Activated T-cell treated with anti-CD3 and anti-CD28 coated beads, Interleukin-2, amount 50 U/mL, for 48 hours (primary cell): Measurements from ENCODE around the gene SEC14L5.
A peak's percentile ranks its signal among the peaks of the same experiment; 100 is the strongest.
"Not testable (repeated sequence)": the region's sequence is repeated elsewhere in the genome, so short reads cannot be mapped to it uniquely, and the experiment has no call there.

Source experiments
- DNase-seq, 2 experiments: peaks; one replicate each; pipeline ENCODE4 v3.0.0-alpha.2; 2020

Gene SEC14L5

GRCh38 chr16:4957720-4958509 is at the start of gene SEC14L5:
Gene SEC14L5, plus strand, starts transcription at chr16:4958330. Its CDS starts 994 bp downstream, at chr16:4959324.
- peak; percentile 95 to 96 for DNase-seq

- no peak for DNase-seq
Measured at GRCh38 chr16:4908854-4909401, 49.2 kb upstream of the SEC14L5 start.

DNA sequence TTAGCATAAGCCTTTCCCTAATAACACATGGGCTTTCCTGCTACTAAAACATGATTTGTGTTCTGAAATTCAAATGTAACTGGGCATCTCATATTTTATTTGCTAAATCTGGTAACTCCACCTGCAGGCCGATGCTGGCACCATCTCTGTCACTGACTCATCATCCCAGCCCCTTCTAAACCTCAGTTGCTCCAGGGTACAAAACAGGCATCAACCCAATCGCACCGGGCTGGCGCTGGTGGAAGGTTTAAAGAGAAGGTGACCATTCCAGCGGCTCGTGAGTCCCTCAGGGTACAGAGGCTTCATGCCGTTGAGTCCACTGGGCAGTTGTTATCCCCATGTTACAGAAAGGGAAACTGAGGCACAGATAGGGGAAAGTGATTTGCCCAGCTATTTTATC is 48.3 kb upstream of the SEC14L5 start:
- no peak for DNase-seq

DNA sequence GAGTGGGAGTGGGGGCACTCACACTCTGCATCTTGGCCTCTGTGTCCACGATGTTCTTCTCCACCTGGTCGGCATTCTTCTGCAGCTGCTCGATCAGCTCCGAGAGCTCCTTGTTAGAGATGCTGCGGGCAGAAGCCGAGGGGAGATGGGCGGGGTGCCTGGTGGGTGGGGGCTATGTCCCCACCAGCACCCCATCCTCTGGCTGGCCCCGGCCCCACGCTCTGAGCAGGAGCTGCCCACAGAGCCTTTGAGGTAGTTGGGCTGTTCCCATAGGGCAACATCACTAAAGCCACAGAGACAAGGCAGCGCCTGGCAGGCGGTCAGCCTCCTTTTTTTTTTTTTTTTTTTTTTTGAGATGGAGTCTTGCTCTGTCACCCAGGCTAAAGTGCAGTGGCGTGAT is 47.3 kb upstream of the SEC14L5 start:
- no peak for DNase-seq

- no peak for DNase-seq
Measured at GRCh38 chr16:4911970-4912386, 46.2 kb upstream of the SEC14L5 start.

DNA sequence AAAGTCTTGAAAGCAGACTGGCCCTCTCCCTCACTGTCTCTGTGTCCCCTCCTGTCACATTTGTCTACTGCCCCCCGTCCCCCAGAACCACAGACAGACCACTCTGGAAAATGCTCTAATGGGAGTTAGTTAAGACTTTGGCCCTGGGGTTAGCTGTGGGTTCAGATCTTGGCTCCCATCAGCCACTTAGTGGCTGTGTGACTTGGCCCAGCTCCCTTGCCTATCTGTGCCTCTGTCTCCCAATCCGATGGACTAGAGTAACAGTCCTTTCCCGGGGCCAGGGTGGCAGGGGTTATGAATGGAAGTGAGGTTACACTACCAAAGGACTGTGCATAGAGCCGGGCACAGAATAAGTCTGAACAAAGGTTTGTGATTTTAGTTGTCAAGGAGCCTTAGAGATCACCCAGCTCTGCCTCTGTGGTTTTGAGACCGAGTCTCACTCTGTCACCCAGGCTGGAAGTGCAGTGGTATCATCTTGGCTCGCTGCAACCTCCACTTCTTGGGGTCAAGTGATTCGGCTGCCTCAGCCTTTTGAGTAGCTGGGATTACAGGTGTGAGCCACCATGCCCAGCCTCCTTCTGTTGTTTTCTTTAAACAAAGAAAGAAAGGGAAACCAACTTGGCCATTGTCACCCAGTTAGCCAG is 44.9 kb upstream of the SEC14L5 start:
- DNase-seq: no peak

DNA sequence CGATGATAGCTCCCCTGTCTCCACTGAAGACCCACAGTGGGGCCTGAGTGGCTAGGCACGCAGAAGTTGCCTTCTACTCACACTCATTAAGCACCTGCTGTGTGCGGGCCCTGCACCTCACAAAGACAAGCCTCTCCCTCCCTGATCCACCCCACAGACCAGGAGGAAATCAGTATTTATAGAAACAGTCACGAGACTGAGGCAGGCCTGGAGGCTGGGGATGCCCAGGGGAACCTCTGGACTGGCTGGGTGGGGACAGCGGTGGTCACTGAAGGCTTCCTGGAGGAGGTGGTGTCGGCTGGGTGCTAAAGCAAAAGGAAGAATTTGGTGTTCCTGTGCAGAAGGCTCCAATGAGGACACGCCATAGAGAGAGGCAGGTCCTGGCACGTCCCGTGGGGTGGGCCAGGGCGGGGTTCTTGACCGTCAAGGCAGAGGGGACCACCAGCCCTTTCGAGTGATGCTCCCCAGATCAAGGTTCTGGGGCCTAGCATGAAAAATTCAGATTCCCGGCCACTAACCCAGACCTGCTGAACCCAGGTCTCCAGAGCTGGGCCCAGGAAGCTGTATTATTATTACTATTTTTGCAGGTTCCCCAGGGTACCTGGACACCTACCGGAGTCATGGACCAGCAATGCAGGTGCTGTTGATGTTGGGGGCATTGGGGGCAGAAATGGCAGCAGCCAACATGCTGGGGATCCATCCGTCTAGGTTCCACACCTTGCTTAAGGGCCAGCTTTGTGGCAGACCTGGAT is 44.2 kb upstream of the SEC14L5 start:
- DNase-seq: no peak

DNA sequence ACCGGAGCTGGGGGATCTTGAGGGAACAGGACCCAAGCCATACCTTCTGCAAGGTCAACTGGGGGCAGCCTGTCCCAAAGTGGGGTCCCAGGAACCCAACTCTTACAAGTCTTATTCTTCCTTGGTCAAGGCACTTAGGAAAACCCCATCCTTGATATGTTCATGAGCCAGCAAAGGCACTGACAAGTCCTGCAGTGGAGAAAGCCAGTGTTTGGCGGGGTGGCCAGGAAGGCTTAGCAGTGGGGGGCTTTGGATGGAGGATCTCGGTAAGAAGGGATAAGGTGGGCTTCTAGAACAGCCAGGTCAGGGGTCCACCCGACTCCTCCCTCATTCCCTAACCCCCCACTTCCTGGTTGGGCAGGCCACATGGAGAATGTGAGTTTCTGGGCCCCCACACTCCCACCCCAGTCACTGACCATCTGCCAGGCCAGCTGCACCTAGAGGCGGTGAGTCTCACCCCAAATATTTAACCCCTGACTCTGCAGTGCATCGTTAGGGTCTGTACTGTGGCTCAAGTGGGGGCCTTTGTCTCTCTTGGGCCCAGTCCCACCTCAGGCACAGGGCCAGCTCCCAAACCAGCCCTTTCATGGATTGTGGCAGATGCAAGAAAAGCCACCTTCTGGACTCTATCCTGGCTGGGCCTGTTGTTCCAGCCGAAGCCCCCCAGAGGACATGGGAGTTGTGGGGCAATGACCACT is 43.5 kb upstream of the SEC14L5 start:
- no peak for DNase-seq

DNA sequence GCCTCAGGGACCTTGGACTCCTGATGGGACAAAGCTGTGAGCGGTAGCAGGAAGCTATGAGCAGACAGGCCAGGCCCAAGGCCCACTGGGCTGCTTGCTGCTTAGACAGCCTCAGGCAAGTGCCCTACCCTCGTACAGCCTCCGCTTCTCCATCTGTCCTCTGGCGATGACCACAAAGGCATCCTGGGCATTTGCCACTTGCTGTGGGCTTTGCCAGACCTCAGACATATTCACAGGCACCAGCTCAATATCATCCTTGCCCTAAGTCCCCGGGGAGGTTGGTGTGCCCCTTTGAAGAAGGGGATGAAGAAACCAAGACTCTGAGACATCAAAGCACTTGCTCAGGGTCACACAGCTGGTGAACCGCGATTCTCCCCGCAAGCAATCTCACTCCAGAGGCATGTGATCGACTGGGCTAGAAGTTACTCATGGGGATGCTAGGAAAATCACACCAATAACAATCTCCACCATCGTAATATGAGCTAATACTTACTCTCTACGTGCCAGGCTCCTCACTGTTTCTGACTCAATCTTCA is 42.8 kb upstream of the SEC14L5 start:
- DNase-seq: no peak

DNA sequence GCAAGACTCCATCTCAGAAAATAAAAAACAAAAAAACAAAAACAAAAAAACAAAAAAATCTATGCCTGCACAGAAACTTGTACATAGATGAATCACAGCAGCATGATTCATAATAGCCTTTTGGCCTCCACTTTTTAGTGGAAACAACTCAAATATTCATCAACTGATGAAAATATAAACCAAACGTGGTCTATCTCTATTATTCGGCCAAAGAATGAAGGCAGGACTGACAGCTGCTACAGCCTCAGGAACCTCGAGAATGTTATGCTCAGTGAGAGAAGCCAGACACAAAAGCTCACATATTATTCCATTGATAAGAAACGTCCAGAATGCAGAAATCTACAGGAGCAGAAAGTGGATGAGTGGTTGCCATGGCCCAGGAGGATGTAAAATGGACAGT is 41.0 kb upstream of the SEC14L5 start:
- no peak for DNase-seq

GRCh38 chr16:4918781-4919251 is 39.3 kb upstream of the SEC14L5 start:
- no peak for DNase-seq

- no peak for DNase-seq
Measured at GRCh38 chr16:4920826-4921225, 37.3 kb upstream of the SEC14L5 start.

GRCh38 chr16:4922721-4923342 is 35.3 kb upstream of the SEC14L5 start:
- DNase-seq: no peak

DNA sequence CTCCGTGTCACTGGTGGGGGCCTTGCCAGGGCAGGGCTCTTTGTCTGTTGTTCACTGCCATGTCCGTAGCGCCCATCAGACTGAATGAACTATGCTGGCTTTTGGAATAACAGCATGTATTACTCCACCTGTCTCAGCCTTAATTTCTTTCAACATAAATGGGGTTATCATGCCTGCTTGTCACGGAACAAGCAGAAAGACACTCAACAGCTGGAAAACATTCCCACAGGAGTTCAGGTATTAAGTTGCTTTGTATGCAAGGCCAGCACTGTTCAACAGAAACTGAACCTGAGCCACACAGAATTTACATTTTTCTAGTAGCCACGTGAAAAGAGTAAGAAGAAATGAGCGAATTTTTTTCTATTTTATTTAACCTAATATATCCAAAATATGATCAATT is 34.3 kb upstream of the SEC14L5 start:
- DNase-seq: no peak

- DNase-seq: no peak
Measured at GRCh38 chr16:4924593-4925292, 33.4 kb upstream of the SEC14L5 start.

DNA sequence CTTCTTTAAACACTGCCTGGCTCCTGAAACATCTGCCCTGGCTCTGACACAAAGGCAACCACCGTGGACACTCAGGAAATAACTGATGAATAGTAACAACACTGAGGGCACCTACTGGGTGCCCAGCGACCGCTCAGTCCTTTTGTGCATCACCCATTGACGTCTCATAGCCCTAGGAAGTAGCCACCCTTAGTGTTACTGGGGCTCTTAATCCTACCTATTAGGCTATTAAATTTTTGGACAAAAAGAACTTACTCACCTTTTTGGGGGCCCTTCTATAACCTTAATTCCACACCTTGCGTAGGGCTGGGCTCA is 32.9 kb upstream of the SEC14L5 start:
- no peak for DNase-seq

DNA sequence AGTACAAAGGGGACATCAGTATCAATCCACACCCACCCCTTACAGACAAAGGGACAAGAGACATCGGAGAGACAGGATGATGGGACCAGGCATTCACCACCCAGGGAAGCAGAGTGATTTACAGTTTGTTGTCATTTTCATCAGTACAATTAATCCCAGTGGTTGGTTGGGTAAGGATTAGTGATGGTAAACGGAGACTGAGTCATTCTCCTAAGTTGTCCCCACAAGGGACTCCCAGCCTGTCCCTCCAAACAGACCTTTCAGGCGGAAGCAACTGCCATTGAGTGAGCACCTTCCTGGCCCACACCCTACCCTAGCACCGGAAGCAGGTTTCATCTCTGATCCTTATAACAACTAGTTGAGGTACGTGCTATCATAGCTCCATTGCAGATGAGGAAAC is 32.3 kb upstream of the SEC14L5 start:
- DNase-seq: no peak

- no peak for DNase-seq
Measured at GRCh38 chr16:4926928-4927327, 31.2 kb upstream of the SEC14L5 start.

- DNase-seq: no peak
Measured at GRCh38 chr16:4927661-4928060, 30.5 kb upstream of the SEC14L5 start.

- no peak for DNase-seq
Measured at GRCh38 chr16:4928227-4928626, 29.9 kb upstream of the SEC14L5 start.

DNA sequence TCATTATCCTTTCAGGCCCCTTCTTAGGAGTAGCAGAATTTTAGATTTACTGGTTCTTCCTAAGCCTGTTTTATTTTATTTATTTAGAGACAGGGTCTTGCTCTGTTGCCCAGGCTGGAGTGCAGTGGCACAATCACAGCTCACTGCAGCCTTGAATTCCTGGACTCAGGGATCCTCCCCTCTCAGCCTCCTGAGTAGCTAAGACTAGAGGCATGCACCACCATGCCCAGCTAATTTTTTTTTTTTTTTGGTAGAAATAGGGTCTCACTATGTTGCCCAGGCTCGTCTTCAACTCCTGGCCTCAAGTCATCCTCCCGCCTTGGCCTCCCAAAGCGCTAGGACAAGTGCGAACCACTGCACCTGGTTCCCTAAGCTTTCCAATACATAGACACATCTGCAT is 28.5 kb upstream of the SEC14L5 start:
- not testable (repeated sequence) for DNase-seq

- DNase-seq: no peak
Measured at GRCh38 chr16:4931381-4931780, 26.7 kb upstream of the SEC14L5 start.
